Mesendoderm (in vitro differentiated cells): Measurements from ENCODE around the gene CCDC74B.
"Not testable (repeated sequence)": the region's sequence is repeated elsewhere in the genome, so short reads cannot be mapped to it uniquely, and the experiment has no call there.

Experiments used
- DNase-seq: peaks from one replicate; pipeline ENCODE4 v3.0.0; 2013
- H2AK5ac ChIP-seq: 2 replicates; pipeline ENCODE4 v1.6.1; 2013; ENCODE audit warnings: low read length, inconsistent platforms
- H2BK120ac ChIP-seq: 2 replicates; pipeline ENCODE4 v1.6.1; 2013; ENCODE audit warnings: low read depth, mild to moderate bottlenecking, low read length, moderate library complexity, mixed read lengths
- H2BK15ac ChIP-seq: replicated peaks from 2 replicates; pipeline ENCODE4 v1.6.1; 2013; ENCODE audit warnings: low read depth, mild to moderate bottlenecking, moderate library complexity
- H2BK5ac ChIP-seq: 2 replicates; pipeline ENCODE4 v1.6.1; 2013; ENCODE audit warnings: low read length, inconsistent platforms
- H3K18ac ChIP-seq: 2 replicates; pipeline ENCODE4 v1.6.1; 2013; ENCODE audit warnings: mild to moderate bottlenecking, low read length, mixed read lengths
- H3K23ac ChIP-seq: one replicate; pipeline ENCODE4 v1.6.1; 2013; ENCODE audit warnings: low read length
- H3K27ac ChIP-seq: 2 replicates; pipeline ENCODE4 v1.5.1; 2013; ENCODE audit warnings: low read depth, mild to moderate bottlenecking, inconsistent platforms, low read length, moderate library complexity
- H3K27me3 ChIP-seq: 2 replicates; pipeline ENCODE4 v1.6.1; 2013; ENCODE audit warnings: low read length, control low read depth, mild to moderate bottlenecking, inconsistent platforms; ENCODE audit not compliant: insufficient read depth, poor library complexity
- H3K36me3 ChIP-seq: 2 replicates; pipeline ENCODE4 v1.6.1; 2013; ENCODE audit warnings: low read length, inconsistent platforms; ENCODE audit not compliant: control insufficient read depth, insufficient read depth
- H3K4ac ChIP-seq: one replicate; pipeline ENCODE4 v1.6.1; 2013; ENCODE audit warnings: low read depth, mild to moderate bottlenecking, low read length, moderate library complexity
- H3K4me1 ChIP-seq: 2 replicates; pipeline ENCODE4 v1.6.1; 2013; ENCODE audit warnings: low read depth, low read length, inconsistent platforms; ENCODE audit not compliant: control insufficient read depth
- H3K4me2 ChIP-seq: 2 replicates; pipeline ENCODE4 v1.6.1; 2013; ENCODE audit warnings: low read length
- H3K4me3 ChIP-seq: 2 replicates; pipeline ENCODE4 v1.5.1; 2013; ENCODE audit warnings: mild to moderate bottlenecking, low read length
- H3K56ac ChIP-seq: one replicate; pipeline ENCODE4 v1.6.1; 2013; ENCODE audit warnings: low read length
- H3K79me1 ChIP-seq: 2 replicates; pipeline ENCODE4 v1.6.1; 2013; ENCODE audit warnings: low read length, inconsistent platforms
- H3K79me2 ChIP-seq: 2 replicates; pipeline ENCODE4 v1.6.1; 2013; ENCODE audit warnings: mild to moderate bottlenecking, low read length; ENCODE audit not compliant: control insufficient read depth, insufficient read depth
- H3K9ac ChIP-seq: 2 replicates; pipeline ENCODE4 v1.6.1; 2013; ENCODE audit warnings: low read length, inconsistent platforms
- H4K5ac ChIP-seq: one replicate; pipeline ENCODE4 v1.6.1; 2013; ENCODE audit warnings: low read length
- H4K8ac ChIP-seq: one replicate; pipeline ENCODE4 v1.6.1; 2013; ENCODE audit warnings: low read depth, mild to moderate bottlenecking, control low read depth, low read length, moderate library complexity
- WGBS: extraction: QIAGEN DNeasy Blood & Tissue Kit; methylation state at CpG from one replicate; pipeline ENCODE4 v1.1.7; 2013; ENCODE audit warnings: low lambda C conversion rate, missing lambda C conversion rate; ENCODE audit not compliant: insufficient coverage; ENCODE audit errors: extremely low coverage; 5-methylcytosine and 5-hydroxymethylcytosine counted together

Gene CCDC74B

DNA sequence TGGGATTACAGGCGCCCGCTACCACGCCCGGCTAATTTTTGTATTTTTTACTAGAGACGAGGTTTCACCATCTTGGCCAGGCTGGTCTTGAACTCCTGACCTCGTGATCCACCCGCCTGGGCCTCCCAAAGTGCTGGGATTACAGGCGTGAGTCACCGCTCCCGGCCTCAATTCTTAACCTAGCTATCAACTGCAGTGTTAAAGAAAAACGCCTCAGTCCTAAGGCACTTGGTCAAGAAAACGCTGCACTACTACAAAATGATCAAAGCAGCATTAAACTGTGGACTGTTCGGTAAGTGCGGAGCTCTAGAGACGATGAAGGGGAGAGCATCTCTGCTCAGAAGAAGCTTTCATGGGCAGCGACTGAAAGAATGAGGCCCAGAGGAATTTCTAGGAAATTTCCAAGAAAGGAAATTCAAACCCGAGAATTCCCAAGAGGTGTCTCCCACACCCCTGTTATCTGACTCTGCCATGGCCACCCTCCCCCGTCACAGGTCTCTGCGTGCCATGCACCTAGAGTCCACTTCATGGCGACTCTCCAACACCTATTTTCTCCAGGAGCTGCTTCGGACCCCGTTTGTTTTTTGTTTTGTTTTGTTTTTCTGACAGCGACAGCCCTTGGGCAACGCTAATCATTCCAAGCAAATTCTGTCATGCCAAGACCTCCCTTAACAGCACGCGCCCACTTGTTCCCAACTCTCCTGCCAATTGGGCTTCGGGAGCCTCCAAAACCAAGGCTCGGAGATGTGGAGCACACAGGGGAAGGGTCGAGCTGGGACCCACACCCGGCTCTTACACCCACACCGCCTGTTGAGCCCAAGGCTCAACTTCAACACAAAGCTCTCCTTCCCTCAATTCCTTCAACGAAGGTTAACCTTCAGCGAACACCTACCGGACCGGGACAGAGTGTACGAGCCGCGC is 35.8 kb upstream of the CCDC74B start:
- peak overlapping the region; percentile 27 for H3K27ac ChIP-seq
- H3K4ac ChIP-seq: peak overlapping the region; percentile 90
- peak; percentile 28 for DNase-seq
- H2AK5ac ChIP-seq, H2BK15ac ChIP-seq, H2BK120ac ChIP-seq, H3K79me1 ChIP-seq, H2BK5ac ChIP-seq, H3K36me3 ChIP-seq, H4K5ac ChIP-seq, H4K8ac ChIP-seq, H3K27me3 ChIP-seq, H3K4me1 ChIP-seq: not testable (repeated sequence)
- H3K18ac ChIP-seq: peak overlapping the region; percentile 33
- peak overlapping the region; percentile 83 for H3K23ac ChIP-seq
- peak overlapping the region; percentile 92 for H3K56ac ChIP-seq
- peak overlapping the region; percentile 71 for H3K4me3 ChIP-seq
- H3K4me2 ChIP-seq: peak overlapping the region; percentile 37
- no CpG with 5 or more reads among the region's 38 CpGs for WGBS
- peak overlapping the region; percentile 90 for H3K9ac ChIP-seq
- H3K79me2 ChIP-seq: peaks cover 48% of the 10 kb centered on the region

- not testable (repeated sequence) for H3K18ac ChIP-seq, H2BK5ac ChIP-seq, H3K36me3 ChIP-seq, H3K23ac ChIP-seq, H3K56ac ChIP-seq, H3K79me1 ChIP-seq, H2BK120ac ChIP-seq, H3K4me1 ChIP-seq, H3K27me3 ChIP-seq, H3K4ac ChIP-seq, H4K8ac ChIP-seq, H3K4me3 ChIP-seq, H4K5ac ChIP-seq, H2BK15ac ChIP-seq, H2AK5ac ChIP-seq, DNase-seq, H3K9ac ChIP-seq, H3K27ac ChIP-seq, H3K4me2 ChIP-seq
- H3K79me2 ChIP-seq: peaks cover 32% of the 10 kb centered on the region
- WGBS: no CpG with 5 or more reads among the region's 5 CpGs
Observed at GRCh38 chr2:130174866-130175265, 30.0 kb upstream of the CCDC74B start.

GRCh38 chr2:130169896-130170295 is 25.0 kb upstream of the CCDC74B start:
- Histone ChIP-seq H3K56ac (no peak overlapping the region), H3K4me2 (no peak overlapping the region), H3K36me3 (peaks cover 8% of the 10 kb centered on the region), H3K4me1 (no peaks in the 10 kb centered on the region), H3K27me3 (no peaks in the 10 kb centered on the region), H3K18ac (no peak overlapping the region), H3K4me3 (no peak overlapping the region), H4K8ac (no peak overlapping the region), H4K5ac (no peak overlapping the region), H2BK15ac (no peak overlapping the region), H2BK5ac (no peak overlapping the region), H3K79me2 (no peaks in the 10 kb centered on the region), H3K4ac (no peak overlapping the region), H2AK5ac (no peak overlapping the region), H3K23ac (no peak overlapping the region), H3K79me1 (no peaks in the 10 kb centered on the region), H3K9ac (no peak overlapping the region), H3K27ac (no peak overlapping the region), H2BK120ac (no peak overlapping the region)
- DNase-seq: no peak
- no CpG with 5 or more reads among the region's 7 CpGs for WGBS

GRCh38 chr2:130169163-130169562 is 24.3 kb upstream of the CCDC74B start:
- WGBS: no CpG with 5 or more reads among the region's 3 CpGs
- H3K56ac ChIP-seq, H3K79me2 ChIP-seq: not testable (repeated sequence)

GRCh38 chr2:130166611-130167010 is 21.7 kb upstream of the CCDC74B start:
- not testable (repeated sequence) for H3K4me2 ChIP-seq, H3K18ac ChIP-seq, DNase-seq, H3K79me1 ChIP-seq, H3K36me3 ChIP-seq, H3K79me2 ChIP-seq, H3K27me3 ChIP-seq, H3K23ac ChIP-seq, H2BK5ac ChIP-seq, H4K5ac ChIP-seq, H4K8ac ChIP-seq, H3K4ac ChIP-seq, H2BK15ac ChIP-seq, H3K9ac ChIP-seq, H3K4me3 ChIP-seq, H3K4me1 ChIP-seq, H2BK120ac ChIP-seq, H2AK5ac ChIP-seq, H3K27ac ChIP-seq, H3K56ac ChIP-seq
- WGBS: no CpG with 5 or more reads among the region's 3 CpGs

More at GRCh38 chr2:130169163-130169562, 24.3 kb upstream of the CCDC74B start:
- H3K18ac ChIP-seq, H2BK15ac ChIP-seq, H4K5ac ChIP-seq, H2AK5ac ChIP-seq, H3K4me2 ChIP-seq, H4K8ac ChIP-seq, H3K27me3 ChIP-seq, H3K79me1 ChIP-seq, H3K9ac ChIP-seq, DNase-seq, H3K4me1 ChIP-seq, H3K27ac ChIP-seq, H2BK5ac ChIP-seq, H3K4me3 ChIP-seq, H2BK120ac ChIP-seq, H3K23ac ChIP-seq, H3K36me3 ChIP-seq, H3K4ac ChIP-seq: not testable (repeated sequence)
